Mammary epithelial cell (primary cell): ENCODE results near the gene CDH18.

Source experiments
- EZH2 ChIP-seq: IDR thresholded peaks from 2 replicates; pipeline ENCODE4 v1.6.1; 2012; ENCODE audit warnings: low read length, inconsistent platforms, borderline replicate concordance
- TF ChIP-seq, protein P1 (sequence below), 2 donors: IDR thresholded peaks in 1 of 2; conservative IDR thresholded peaks in 1 of 2; 2 replicates each; pipeline ENCODE4 v1.5.1; 2011 to 2012; ENCODE audit warnings: inconsistent platforms in 2 of 2, low read length in 2 of 2, mild to moderate bottlenecking in 2 of 2, control low read depth in 1 of 2, low read depth in 1 of 2; ENCODE audit not compliant: insufficient read depth in 1 of 2; ENCODE audit errors: extremely low read depth in 1 of 2

GRCh38 chr5:20017021-20017420, 29.0 kb upstream of the CDH18 start:
- TF ChIP-seq EZH2 = no peak
- TF ChIP-seq, protein P1, sequence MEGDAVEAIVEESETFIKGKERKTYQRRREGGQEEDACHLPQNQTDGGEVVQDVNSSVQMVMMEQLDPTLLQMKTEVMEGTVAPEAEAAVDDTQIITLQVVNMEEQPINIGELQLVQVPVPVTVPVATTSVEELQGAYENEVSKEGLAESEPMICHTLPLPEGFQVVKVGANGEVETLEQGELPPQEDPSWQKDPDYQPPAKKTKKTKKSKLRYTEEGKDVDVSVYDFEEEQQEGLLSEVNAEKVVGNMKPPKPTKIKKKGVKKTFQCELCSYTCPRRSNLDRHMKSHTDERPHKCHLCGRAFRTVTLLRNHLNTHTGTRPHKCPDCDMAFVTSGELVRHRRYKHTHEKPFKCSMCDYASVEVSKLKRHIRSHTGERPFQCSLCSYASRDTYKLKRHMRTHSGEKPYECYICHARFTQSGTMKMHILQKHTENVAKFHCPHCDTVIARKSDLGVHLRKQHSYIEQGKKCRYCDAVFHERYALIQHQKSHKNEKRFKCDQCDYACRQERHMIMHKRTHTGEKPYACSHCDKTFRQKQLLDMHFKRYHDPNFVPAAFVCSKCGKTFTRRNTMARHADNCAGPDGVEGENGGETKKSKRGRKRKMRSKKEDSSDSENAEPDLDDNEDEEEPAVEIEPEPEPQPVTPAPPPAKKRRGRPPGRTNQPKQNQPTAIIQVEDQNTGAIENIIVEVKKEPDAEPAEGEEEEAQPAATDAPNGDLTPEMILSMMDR (conservative IDR thresholded peaks at IDR 0.05 in 1 of 2, IDR thresholded peaks at IDR 0.05 in 1 of 2; ENCODE audit: extremely low read depth in 1 of 2, insufficient read depth in 1 of 2, low read depth in 1 of 2, low read length in 2 of 2) = no peak
